Activated naive CD4-positive, alpha-beta T cell treated with anti-CD3 and anti-CD28 coated beads, Interleukin-2, amount 50 U/mL, for 24 hours (primary cell): ENCODE measurements around the gene SYNDIG1.

Source experiments
- H3K27ac Mint-ChIP-seq: one replicate; pipeline ENCODE4 v1.8.0; 2021; ENCODE audit warnings: mild to moderate bottlenecking, mixed read lengths
- H3K27me3 Mint-ChIP-seq: one replicate; pipeline ENCODE4 v1.8.0; 2021; ENCODE audit warnings: mixed read lengths
- H3K36me3 Mint-ChIP-seq: one replicate; pipeline ENCODE4 v1.8.0; 2021; ENCODE audit warnings: mixed read lengths
- H3K4me1 Mint-ChIP-seq: one replicate; pipeline ENCODE4 v1.8.0; 2021; ENCODE audit warnings: mixed read lengths
- H3K4me3 Mint-ChIP-seq: one replicate; pipeline ENCODE4 v1.8.0; 2021; ENCODE audit warnings: mild to moderate bottlenecking, mixed read lengths
- H3K9me3 Mint-ChIP-seq: one replicate; pipeline ENCODE4 v1.8.0; 2021; ENCODE audit warnings: mixed read lengths

Gene SYNDIG1

GRCh38 chr20:24653306-24653705 lies 183.9 kb downstream of the SYNDIG1 start:
- Mint-ChIP-seq H3K4me3 (no peak overlapping the region), H3K36me3 (no peaks in the 10 kb centered on the region), H3K4me1 (no peaks in the 10 kb centered on the region), H3K27me3 (no peaks in the 10 kb centered on the region), H3K9me3 (no peaks in the 10 kb centered on the region), H3K27ac (no peak overlapping the region)

DNA sequence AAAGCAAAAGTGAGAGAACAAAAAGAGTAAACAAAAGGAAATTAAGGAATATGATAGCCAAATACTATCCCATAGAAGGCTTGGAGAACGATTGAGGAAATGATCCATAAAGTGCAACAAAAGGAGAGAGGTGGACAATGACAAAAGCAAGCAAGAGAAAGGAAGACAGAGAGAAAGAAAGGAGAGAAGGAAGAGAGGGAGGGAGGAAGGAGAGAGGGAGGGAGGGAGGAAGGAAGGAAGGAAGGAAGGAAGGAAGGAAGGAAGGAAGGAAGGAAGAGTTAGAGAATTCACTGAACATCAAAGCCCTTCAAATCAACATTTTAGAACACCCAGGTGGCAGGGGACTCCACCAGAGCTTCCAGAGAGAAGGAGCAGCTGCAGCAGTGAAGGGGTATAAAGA lies 185.0 kb downstream of the SYNDIG1 start:
- Mint-ChIP-seq H3K9me3 (no peaks in the 10 kb centered on the region), H3K4me3 (no peak overlapping the region), H3K4me1 (no peaks in the 10 kb centered on the region), H3K27ac (no peak overlapping the region), H3K36me3 (no peaks in the 10 kb centered on the region), H3K27me3 (no peaks in the 10 kb centered on the region)

- Mint-ChIP-seq H3K36me3 (no peaks in the 10 kb centered on the region), H3K27ac (no peak overlapping the region), H3K9me3 (no peaks in the 10 kb centered on the region), H3K27me3 (no peaks in the 10 kb centered on the region), H3K4me3 (no peak overlapping the region), H3K4me1 (no peaks in the 10 kb centered on the region)
Measured at GRCh38 chr20:24656391-24656790, 187.0 kb downstream of the SYNDIG1 start.

- no peak overlapping the region for H3K4me3 Mint-ChIP-seq
- no peaks in the 10 kb centered on the region for H3K27me3 Mint-ChIP-seq
- no peaks in the 10 kb centered on the region for H3K4me1 Mint-ChIP-seq
- no peak overlapping the region for H3K27ac Mint-ChIP-seq
- H3K36me3 Mint-ChIP-seq, result no peaks in the 10 kb centered on the region
- H3K9me3 Mint-ChIP-seq, result no peaks in the 10 kb centered on the region
Measured at GRCh38 chr20:24657196-24657595, 187.8 kb downstream of the SYNDIG1 start.

- H3K27ac Mint-ChIP-seq, result no peak overlapping the region
- no peaks in the 10 kb centered on the region for H3K36me3 Mint-ChIP-seq
- no peaks in the 10 kb centered on the region for H3K27me3 Mint-ChIP-seq
- no peak overlapping the region for H3K4me3 Mint-ChIP-seq
- no peaks in the 10 kb centered on the region for H3K4me1 Mint-ChIP-seq
- no peaks in the 10 kb centered on the region for H3K9me3 Mint-ChIP-seq
Measured at GRCh38 chr20:24657878-24658620, 188.6 kb downstream of the SYNDIG1 start.

GRCh38 chr20:24658920-24659660 lies 189.7 kb downstream of the SYNDIG1 start:
- Mint-ChIP-seq H3K9me3 (no peaks in the 10 kb centered on the region), H3K4me1 (no peaks in the 10 kb centered on the region), H3K27me3 (no peaks in the 10 kb centered on the region), H3K4me3 (no peak overlapping the region), H3K27ac (no peak overlapping the region), H3K36me3 (no peaks in the 10 kb centered on the region)

- H3K4me3 Mint-ChIP-seq, result no peak overlapping the region
- H3K4me1 Mint-ChIP-seq, result no peaks in the 10 kb centered on the region
- H3K36me3 Mint-ChIP-seq, result no peaks in the 10 kb centered on the region
- no peaks in the 10 kb centered on the region for H3K9me3 Mint-ChIP-seq
- no peak overlapping the region for H3K27ac Mint-ChIP-seq
- no peaks in the 10 kb centered on the region for H3K27me3 Mint-ChIP-seq
Measured at GRCh38 chr20:24659835-24660234, 190.4 kb downstream of the SYNDIG1 start.

DNA sequence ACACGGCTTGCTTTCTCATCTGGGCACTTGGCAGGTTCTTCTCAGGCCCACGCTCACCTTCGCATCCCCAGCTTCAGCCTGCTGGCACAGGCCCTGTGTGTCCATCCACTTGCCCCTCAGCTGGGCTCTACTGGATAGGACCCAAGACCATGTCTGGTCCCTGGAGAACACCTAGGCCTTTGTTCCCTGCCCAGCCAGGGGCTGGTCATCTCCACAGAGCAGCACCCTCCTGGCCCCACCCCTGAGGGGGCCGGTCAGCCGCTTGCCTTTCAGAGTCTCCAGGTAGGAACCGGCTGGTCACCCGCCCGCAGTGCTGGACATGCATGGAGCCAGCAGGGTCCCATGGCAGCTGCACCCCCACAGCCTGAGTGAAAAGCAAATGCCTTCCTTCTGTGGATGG lies 191.2 kb downstream of the SYNDIG1 start:
- Mint-ChIP-seq H3K4me1 (no peaks in the 10 kb centered on the region), H3K4me3 (no peak overlapping the region), H3K27me3 (no peaks in the 10 kb centered on the region), H3K9me3 (no peaks in the 10 kb centered on the region), H3K36me3 (no peaks in the 10 kb centered on the region), H3K27ac (no peak overlapping the region)

DNA sequence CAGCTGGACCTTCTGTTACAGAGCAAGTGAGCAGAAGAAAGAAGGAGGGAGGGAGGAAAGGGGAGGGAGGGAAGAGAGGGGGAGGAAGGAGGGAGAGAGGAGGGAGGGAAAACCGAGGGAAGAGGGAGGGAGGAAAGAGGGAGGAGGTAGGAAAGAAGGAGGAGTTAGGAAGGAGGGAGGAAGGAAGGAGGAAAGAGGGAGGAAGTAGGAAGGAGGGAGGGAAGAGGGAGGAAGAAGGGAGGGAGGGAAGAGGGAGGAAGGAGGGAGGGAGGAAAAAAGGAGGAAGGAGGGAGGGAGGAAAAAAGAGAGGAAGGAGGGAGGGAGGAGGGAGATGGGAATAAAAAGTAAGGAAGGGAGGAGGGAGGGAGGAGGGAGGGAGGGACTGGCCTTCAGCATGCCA lies 191.8 kb downstream of the SYNDIG1 start:
- H3K36me3 Mint-ChIP-seq, result no peaks in the 10 kb centered on the region
- no peak overlapping the region for H3K27ac Mint-ChIP-seq
- H3K27me3 Mint-ChIP-seq, result no peaks in the 10 kb centered on the region
- H3K9me3 Mint-ChIP-seq, result no peaks in the 10 kb centered on the region
- H3K4me3 Mint-ChIP-seq, result no peak overlapping the region
- no peaks in the 10 kb centered on the region for H3K4me1 Mint-ChIP-seq

- H3K27me3 Mint-ChIP-seq, result no peaks in the 10 kb centered on the region
- no peak overlapping the region for H3K27ac Mint-ChIP-seq
- no peaks in the 10 kb centered on the region for H3K9me3 Mint-ChIP-seq
- H3K36me3 Mint-ChIP-seq, result no peaks in the 10 kb centered on the region
- H3K4me1 Mint-ChIP-seq, result no peaks in the 10 kb centered on the region
- no peak overlapping the region for H3K4me3 Mint-ChIP-seq
Measured at GRCh38 chr20:24662322-24662721, 192.9 kb downstream of the SYNDIG1 start.

- no peak overlapping the region for H3K4me3 Mint-ChIP-seq
- H3K27ac Mint-ChIP-seq, result no peak overlapping the region
- no peaks in the 10 kb centered on the region for H3K27me3 Mint-ChIP-seq
- H3K36me3 Mint-ChIP-seq, result no peaks in the 10 kb centered on the region
- no peaks in the 10 kb centered on the region for H3K4me1 Mint-ChIP-seq
- no peaks in the 10 kb centered on the region for H3K9me3 Mint-ChIP-seq
Measured at GRCh38 chr20:24662752-24663365, 193.4 kb downstream of the SYNDIG1 start.

DNA sequence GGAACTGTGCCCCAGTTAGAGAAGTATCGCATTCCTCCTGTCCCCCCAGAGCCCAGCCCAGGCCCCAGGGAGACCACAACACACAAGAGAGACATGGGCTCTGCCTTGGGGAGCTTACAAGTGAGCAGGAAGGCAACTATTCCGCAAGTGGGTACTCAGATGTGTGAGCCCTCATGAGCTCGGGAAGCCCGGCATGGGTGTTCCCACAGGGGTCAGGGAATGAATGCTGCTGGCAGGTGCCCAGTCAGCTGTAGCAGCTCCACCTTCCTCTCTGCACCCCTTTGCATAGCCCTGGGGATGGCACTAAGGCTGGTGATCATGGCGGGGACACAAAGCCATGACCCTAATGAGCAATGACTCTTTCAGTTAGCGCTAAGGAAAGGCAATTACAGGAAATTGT lies 194.1 kb downstream of the SYNDIG1 start:
- no peak overlapping the region for H3K4me3 Mint-ChIP-seq

GRCh38 chr20:24664266-24664986 lies 195.0 kb downstream of the SYNDIG1 start:
- no peak overlapping the region for H3K4me3 Mint-ChIP-seq
- no peaks in the 10 kb centered on the region for H3K9me3 Mint-ChIP-seq

More for the DNA sequence above, 194.1 kb downstream of the SYNDIG1 start:
- Mint-ChIP-seq H3K27ac (no peak overlapping the region), H3K9me3 (no peaks in the 10 kb centered on the region), H3K36me3 (no peaks in the 10 kb centered on the region), H3K4me1 (no peaks in the 10 kb centered on the region), H3K27me3 (no peaks in the 10 kb centered on the region)

GRCh38 chr20:24665196-24665595 lies 195.8 kb downstream of the SYNDIG1 start:
- Mint-ChIP-seq H3K27me3 (no peaks in the 10 kb centered on the region), H3K4me1 (no peaks in the 10 kb centered on the region), H3K36me3 (no peaks in the 10 kb centered on the region), H3K9me3 (no peaks in the 10 kb centered on the region), H3K4me3 (no peak overlapping the region), H3K27ac (no peak overlapping the region)

More at GRCh38 chr20:24664266-24664986, 195.0 kb downstream of the SYNDIG1 start:
- no peaks in the 10 kb centered on the region for H3K27me3 Mint-ChIP-seq
- H3K27ac Mint-ChIP-seq, result no peak overlapping the region
- H3K4me1 Mint-ChIP-seq, result no peaks in the 10 kb centered on the region
- no peaks in the 10 kb centered on the region for H3K36me3 Mint-ChIP-seq

DNA sequence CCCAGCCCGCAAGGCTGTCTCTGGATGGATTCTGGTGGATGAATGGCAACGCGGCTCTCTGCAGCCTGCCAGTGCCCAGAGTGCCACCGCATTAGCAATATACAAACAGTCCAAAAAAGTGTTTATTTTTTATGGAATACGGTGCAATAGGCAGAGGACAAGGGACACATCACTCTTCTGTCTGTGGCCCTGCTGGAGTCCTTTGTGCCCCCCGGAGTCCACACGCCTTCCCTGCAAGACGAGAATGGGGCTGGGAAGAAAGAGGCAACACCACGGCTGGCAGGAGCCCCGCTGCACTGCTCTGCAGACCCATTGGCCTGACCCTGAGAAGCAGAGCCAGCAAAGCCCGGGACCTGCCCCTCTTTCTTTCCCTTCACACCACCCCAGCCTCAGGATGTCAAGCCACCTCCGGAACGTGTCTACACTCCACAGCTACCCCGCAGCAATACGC lies 196.3 kb downstream of the SYNDIG1 start:
- no peaks in the 10 kb centered on the region for H3K9me3 Mint-ChIP-seq
- no peaks in the 10 kb centered on the region for H3K27me3 Mint-ChIP-seq

More for the DNA sequence above, 196.3 kb downstream of the SYNDIG1 start:
- no peaks in the 10 kb centered on the region for H3K36me3 Mint-ChIP-seq
- no peak overlapping the region for H3K27ac Mint-ChIP-seq
- no peaks in the 10 kb centered on the region for H3K4me1 Mint-ChIP-seq
- H3K4me3 Mint-ChIP-seq, result no peak overlapping the region
